Stimulated activated CD8-positive, alpha-beta memory T cell treated with anti-CD3 and anti-CD28 coated beads, Interleukin-7, amount 100 ng/mL, for 24 hours (primary cell): ENCODE measurements around the gene ZMYND10.
A peak's percentile ranks its signal among the peaks of the same experiment; 100 is the strongest.

Experiments used
- DNase-seq: peaks from one replicate; pipeline ENCODE4 v3.0.0-alpha.2; 2020; ENCODE audit warnings: low read depth

The ZMYND10 gene

GRCh38 chr3:50302095-50303012, 43.2 kb downstream of the ZMYND10 start:
- no peak for DNase-seq

- no peak for DNase-seq
Measured at GRCh38 chr3:50300681-50301254, 44.8 kb downstream of the ZMYND10 start.

- DNase-seq: no peak
Measured at GRCh38 chr3:50299929-50300680, 45.4 kb downstream of the ZMYND10 start.

- no peak for DNase-seq
Measured at GRCh38 chr3:50299638-50299928, 45.9 kb downstream of the ZMYND10 start.

GRCh38 chr3:50298836-50299637, 46.5 kb downstream of the ZMYND10 start, which contains the start of the genes HYAL3 and NAA80:
HYAL3 (minus strand) TSS chr3:50299405; CDS start chr3:50295602, 3,803 bp downstream.
NAA80 (minus strand) TSS chr3:50299405; CDS start chr3:50297463, 1,942 bp downstream.
- peak; percentile 98 for DNase-seq

- no peak for DNase-seq
Measured at GRCh38 chr3:50297896-50298725, 47.4 kb downstream of the ZMYND10 start.

- no peak for DNase-seq
Measured at GRCh38 chr3:50297384-50297775, 48.2 kb downstream of the ZMYND10 start.

- no peak for DNase-seq
Measured at GRCh38 chr3:50296721-50297383, 48.7 kb downstream of the ZMYND10 start.

- no peak for DNase-seq
Measured at GRCh38 chr3:50295553-50296431, 49.7 kb downstream of the ZMYND10 start.

- DNase-seq: no peak
Measured at GRCh38 chr3:50294492-50295403, 50.8 kb downstream of the ZMYND10 start.

- DNase-seq: no peak
Measured at GRCh38 chr3:50294089-50294488, 51.4 kb downstream of the ZMYND10 start.

GRCh38 chr3:50293079-50293801, 52.3 kb downstream of the ZMYND10 start:
- DNase-seq: no peak

- peak; percentile 87 for DNase-seq
Measured at GRCh38 chr3:50292159-50293078, 53.1 kb downstream of the ZMYND10 start, which contains the start of gene IFRD2. IFRD2 (minus strand) TSS chr3:50292429; CDS start chr3:50292274, 155 bp downstream.
